SK-N-SH treated with all-trans-retinoic acid at 6 μM for 48 hours (cell line): ENCODE data around the gene SMC1B.

Experiments
- CREB5 ChIP-seq: fragments of 250-450 bp; sonication (Bioruptor Pico); IDR thresholded peaks from 2 replicates; pipeline ENCODE4 v1.5.1; 2020; ENCODE audit warnings: low read depth, mild to moderate bottlenecking, moderate library complexity
- RARB ChIP-seq: fragments of 250-450 bp; sonication (Bioruptor Pico); IDR thresholded peaks from 2 replicates; pipeline ENCODE4 v1.8.0; 2021; ENCODE audit warnings: mild to moderate bottlenecking, moderate library complexity
- SNAI2 ChIP-seq: fragments of 250-450 bp; sonication (Bioruptor Pico); IDR thresholded peaks from 2 replicates; pipeline ENCODE4 v1.5.0; 2020; ENCODE audit warnings: mild to moderate bottlenecking, moderate library complexity
- TOX ChIP-seq: fragments of 250-450 bp; sonication (Bioruptor Pico); IDR thresholded peaks from 2 replicates; pipeline ENCODE4 v1.8.0; 2021; ENCODE audit warnings: mild to moderate bottlenecking, moderate library complexity, borderline replicate concordance
- ZC3H10 ChIP-seq: fragments of 250-450 bp; sonication (Bioruptor Pico); IDR thresholded peaks from 2 replicates; pipeline ENCODE4 v1.5.1; 2021; ENCODE audit warnings: mild to moderate bottlenecking, moderate library complexity
- ZFP3 ChIP-seq: fragments of 250-450 bp; sonication (Bioruptor Pico); IDR thresholded peaks from 2 replicates; pipeline ENCODE4 v1.5.0; 2020; ENCODE audit warnings: mild to moderate bottlenecking, moderate library complexity

GRCh38 chr22:45335854-45336522 lies 77.4 kb downstream of the SMC1B start:
- TF ChIP-seq ZC3H10 (CRISPR knock-in tag) (no peak), ZFP3 (CRISPR knock-in tag) (no peak), SNAI2 (CRISPR knock-in tag) (no peak), TOX (no peak), CREB5 (CRISPR knock-in tag) (no peak), RARB (CRISPR knock-in tag) (no peak)
